Measurements from ENCODE around the gene PKHD1. TPM values are rescaled to one million over a fixed set of nuclear protein-coding genes. Genes with fewer than 3 reads are reported as not detected.
"Not testable (repeated sequence)": the region's sequence is repeated elsewhere in the genome, so short reads cannot be mapped to it uniquely, and the experiment has no call there.

PKHD1 gene
- polyA plus RNA-seq, 1 of the 3 experiments (the other 2 are of a cell fraction): not detected

GRCh38 chr6:51926125-51926524 lies 161.3 kb downstream of the PKHD1 start (continued):
- TF ChIP-seq RAD21 (IDR thresholded peaks at IDR 0.05; ENCODE audit: low read length) (no peak), JUND (IDR thresholded peaks at IDR 0.05) (no peak), RCOR1 (IDR thresholded peaks at IDR 0.05; ENCODE audit: low read length) (no peak), GATA2 (CRISPR knock-in tag; IDR thresholded peaks at IDR 0.05) (no peak), USF1 (IDR thresholded peaks at IDR 0.05; ENCODE audit: borderline replicate concordance, low read depth) (no peak)

- POLR2A ChIA-PET; H3K9me3 ChIP-seq; H3K4me2 ChIP-seq; H3K4me1 ChIP-seq (ENCODE audit: control insufficient read depth in 1 of 2, insufficient read depth in 2 of 2, low read depth in 1 of 2, low read length in 1 of 2); H2AFZ ChIP-seq (ENCODE audit: low read depth); H3K9ac ChIP-seq; H3K4me3 ChIP-seq (ENCODE audit: low read depth in 2 of 2, low read length in 1 of 2); H3F3A ChIP-seq (replicated peaks; ENCODE audit: insufficient read depth); H3K36me3 ChIP-seq (replicated peaks in 1 of 2; ENCODE audit: control insufficient read depth in 1 of 2, insufficient read depth in 2 of 2, low read length in 1 of 2); H4K20me1 ChIP-seq (ENCODE audit: insufficient read depth); H3K27ac ChIP-seq (ENCODE audit: low read depth in 2 of 2, low read length in 1 of 2); H3K9me2 ChIP-seq; DNase-seq; H3K79me2 ChIP-seq (ENCODE audit: insufficient read depth); H3K27me3 ChIP-seq (ENCODE audit: insufficient read depth): not testable (repeated sequence)
- WGBS (ENCODE audit: low lambda C conversion rate): 36% methylated on average over 8 of the region's 9 CpGs
- CTCF ChIA-PET: interaction anchor here (0.7 kb wide), 1 partner anchor 169 kb away, joined by 3 read pairs; no protein-coding TSS in a partner anchor
These were observed 164.9 kb downstream of the PKHD1 start for GRCh38 chr6:51922479-51922878.

DNA sequence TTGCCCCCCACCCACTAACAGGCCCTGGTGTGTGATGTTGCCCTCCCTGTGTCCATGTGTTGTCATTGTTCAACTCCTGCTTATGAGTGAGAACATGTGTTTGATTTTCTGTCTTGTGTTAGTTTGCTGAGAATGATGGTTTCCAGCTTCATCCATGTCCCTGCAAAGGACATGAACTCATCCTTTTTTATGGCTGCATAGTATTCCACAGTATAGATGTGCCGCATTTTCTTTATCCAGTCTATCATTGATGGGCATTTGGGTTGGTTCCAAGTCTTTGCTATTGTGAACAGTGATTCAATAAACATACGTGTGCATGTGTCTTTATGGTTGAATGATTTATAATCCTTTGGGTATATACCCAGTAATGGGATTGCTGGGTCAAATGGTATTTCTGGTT lies 169.1 kb downstream of the PKHD1 start:
- DNase-seq; H3K9ac ChIP-seq; H3K9me3 ChIP-seq; H3K9me2 ChIP-seq; H3K27me3 ChIP-seq (ENCODE audit: insufficient read depth); H3K4me3 ChIP-seq (ENCODE audit: low read depth in 2 of 2, low read length in 1 of 2); H2AFZ ChIP-seq (ENCODE audit: low read depth); H3K36me3 ChIP-seq (replicated peaks in 1 of 2; ENCODE audit: control insufficient read depth in 1 of 2, insufficient read depth in 2 of 2, low read length in 1 of 2); CTCF ChIA-PET; H3K79me2 ChIP-seq (ENCODE audit: insufficient read depth); H3K4me1 ChIP-seq (ENCODE audit: control insufficient read depth in 1 of 2, insufficient read depth in 2 of 2, low read depth in 1 of 2, low read length in 1 of 2); H3K27ac ChIP-seq (ENCODE audit: low read depth in 2 of 2, low read length in 1 of 2); H3F3A ChIP-seq (replicated peaks; ENCODE audit: insufficient read depth); POLR2A ChIA-PET; H4K20me1 ChIP-seq (ENCODE audit: insufficient read depth); H3K4me2 ChIP-seq: not testable (repeated sequence)
- WGBS (ENCODE audit: low lambda C conversion rate): 77% methylated on average over 2 of the region's 2 CpGs

DNA sequence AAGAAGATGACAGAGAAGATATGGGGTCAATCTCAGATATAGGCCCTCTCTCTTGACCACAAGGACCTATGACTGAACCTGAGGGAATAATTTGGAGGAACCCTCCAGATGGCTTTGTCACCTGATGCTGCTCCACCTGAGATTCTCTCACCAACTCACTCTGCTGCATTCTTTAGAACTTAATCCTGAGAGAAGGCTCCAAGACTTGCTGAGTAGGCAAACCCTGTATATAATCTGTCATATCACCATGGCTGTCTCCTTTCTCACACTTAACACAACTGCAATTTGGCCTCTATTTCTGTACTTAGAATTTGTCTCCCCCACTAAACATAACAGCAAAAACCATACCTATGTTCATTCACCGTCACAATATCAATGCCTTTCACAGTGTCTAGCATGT lies 172.3 kb downstream of the PKHD1 start:
- Histone ChIP-seq H3K27ac (ENCODE audit: low read depth in 2 of 2, low read length in 1 of 2) (no peak overlapping the region), H3K27me3 (ENCODE audit: insufficient read depth) (no peaks in the 10 kb centered on the region), H3K9me3 (no peaks in the 10 kb centered on the region), H3K9me2 (no peaks in the 10 kb centered on the region), H3K4me2 (no peak overlapping the region), H3F3A (replicated peaks; ENCODE audit: insufficient read depth) (no peaks in the 10 kb centered on the region), H3K36me3 (replicated peaks in 1 of 2; ENCODE audit: control insufficient read depth in 1 of 2, insufficient read depth in 2 of 2, low read length in 1 of 2) (no peaks in the 10 kb centered on the region), H3K79me2 (ENCODE audit: insufficient read depth) (no peaks in the 10 kb centered on the region), H3K9ac (no peak overlapping the region), H3K4me1 (ENCODE audit: control insufficient read depth in 1 of 2, insufficient read depth in 2 of 2, low read depth in 1 of 2, low read length in 1 of 2) (no peaks in the 10 kb centered on the region), H3K4me3 (ENCODE audit: low read depth in 2 of 2, low read length in 1 of 2) (no peak overlapping the region), H2AFZ (ENCODE audit: low read depth) (no peak overlapping the region), H4K20me1 (ENCODE audit: insufficient read depth) (no peaks in the 10 kb centered on the region)
- POLR2A ChIA-PET: no interaction called here
- 18% methylated on average over 1 of the region's 1 CpG for WGBS (ENCODE audit: low lambda C conversion rate)
- TF ChIP-seq TEAD4 (IDR thresholded peaks at IDR 0.05; ENCODE audit: borderline replicate concordance, insufficient read depth): no peak
- TF ChIP-seq, protein P1, sequence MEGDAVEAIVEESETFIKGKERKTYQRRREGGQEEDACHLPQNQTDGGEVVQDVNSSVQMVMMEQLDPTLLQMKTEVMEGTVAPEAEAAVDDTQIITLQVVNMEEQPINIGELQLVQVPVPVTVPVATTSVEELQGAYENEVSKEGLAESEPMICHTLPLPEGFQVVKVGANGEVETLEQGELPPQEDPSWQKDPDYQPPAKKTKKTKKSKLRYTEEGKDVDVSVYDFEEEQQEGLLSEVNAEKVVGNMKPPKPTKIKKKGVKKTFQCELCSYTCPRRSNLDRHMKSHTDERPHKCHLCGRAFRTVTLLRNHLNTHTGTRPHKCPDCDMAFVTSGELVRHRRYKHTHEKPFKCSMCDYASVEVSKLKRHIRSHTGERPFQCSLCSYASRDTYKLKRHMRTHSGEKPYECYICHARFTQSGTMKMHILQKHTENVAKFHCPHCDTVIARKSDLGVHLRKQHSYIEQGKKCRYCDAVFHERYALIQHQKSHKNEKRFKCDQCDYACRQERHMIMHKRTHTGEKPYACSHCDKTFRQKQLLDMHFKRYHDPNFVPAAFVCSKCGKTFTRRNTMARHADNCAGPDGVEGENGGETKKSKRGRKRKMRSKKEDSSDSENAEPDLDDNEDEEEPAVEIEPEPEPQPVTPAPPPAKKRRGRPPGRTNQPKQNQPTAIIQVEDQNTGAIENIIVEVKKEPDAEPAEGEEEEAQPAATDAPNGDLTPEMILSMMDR (IDR thresholded peaks at IDR 0.05): no peak
- TF ChIP-seq PBX3 (IDR thresholded peaks at IDR 0.05): no peak
- CTCF ChIA-PET: no interaction called here
- no peak for DNase-seq

All from SK-N-SH (cell line).